Ishikawa (cell line): ENCODE results near the gene SERAC1.

Experiments
- CEBPB ChIP-seq: IDR thresholded peaks from 2 replicates; pipeline ENCODE4 v1.6.1; 2012
- CREB1 ChIP-seq: IDR thresholded peaks from 2 replicates; pipeline ENCODE4 v1.6.1; 2012; ENCODE audit warnings: low read depth
- EGR1 ChIP-seq: IDR thresholded peaks from 2 replicates; pipeline ENCODE4 v1.6.1; 2012
- EP300 ChIP-seq: IDR thresholded peaks from 2 replicates; pipeline ENCODE4 v1.6.1; 2012; ENCODE audit warnings: borderline replicate concordance
- FOXM1 ChIP-seq: IDR thresholded peaks from 2 replicates; pipeline ENCODE4 v1.6.1; 2012; ENCODE audit warnings: low read depth, borderline replicate concordance
- NFIC ChIP-seq: IDR thresholded peaks from 2 replicates; pipeline ENCODE4 v1.6.1; 2012
- RAD21 ChIP-seq: IDR thresholded peaks from 2 replicates; pipeline ENCODE4 v1.6.1; 2012; ENCODE audit warnings: low read depth
- TAF1 ChIP-seq: IDR thresholded peaks from 2 replicates; pipeline ENCODE4 v1.6.1; 2012; ENCODE audit warnings: low read depth, mild to moderate bottlenecking
- TCF12 ChIP-seq: IDR thresholded peaks from 2 replicates; pipeline ENCODE4 v1.6.1; 2012; ENCODE audit warnings: low read depth
- TEAD4 ChIP-seq: IDR thresholded peaks from 2 replicates; pipeline ENCODE4 v1.6.1; 2012
- USF1 ChIP-seq: IDR thresholded peaks from 2 replicates; pipeline ENCODE4 v1.6.1; 2012
- YY1 ChIP-seq: IDR thresholded peaks from 2 replicates; pipeline ENCODE4 v1.6.1; 2012; ENCODE audit warnings: low read depth
- ZBTB7A ChIP-seq: IDR thresholded peaks from 2 replicates; pipeline ENCODE4 v1.6.1; 2012; ENCODE audit warnings: low read depth
- TF ChIP-seq, protein P1 (sequence below): IDR thresholded peaks from 2 replicates; pipeline ENCODE4 v1.6.1; 2012; ENCODE audit warnings: low read depth, mild to moderate bottlenecking
- TF ChIP-seq, protein P2 (sequence below): IDR thresholded peaks from 2 replicates; pipeline ENCODE4 v1.6.1; 2012

The SERAC1 gene

DNA sequence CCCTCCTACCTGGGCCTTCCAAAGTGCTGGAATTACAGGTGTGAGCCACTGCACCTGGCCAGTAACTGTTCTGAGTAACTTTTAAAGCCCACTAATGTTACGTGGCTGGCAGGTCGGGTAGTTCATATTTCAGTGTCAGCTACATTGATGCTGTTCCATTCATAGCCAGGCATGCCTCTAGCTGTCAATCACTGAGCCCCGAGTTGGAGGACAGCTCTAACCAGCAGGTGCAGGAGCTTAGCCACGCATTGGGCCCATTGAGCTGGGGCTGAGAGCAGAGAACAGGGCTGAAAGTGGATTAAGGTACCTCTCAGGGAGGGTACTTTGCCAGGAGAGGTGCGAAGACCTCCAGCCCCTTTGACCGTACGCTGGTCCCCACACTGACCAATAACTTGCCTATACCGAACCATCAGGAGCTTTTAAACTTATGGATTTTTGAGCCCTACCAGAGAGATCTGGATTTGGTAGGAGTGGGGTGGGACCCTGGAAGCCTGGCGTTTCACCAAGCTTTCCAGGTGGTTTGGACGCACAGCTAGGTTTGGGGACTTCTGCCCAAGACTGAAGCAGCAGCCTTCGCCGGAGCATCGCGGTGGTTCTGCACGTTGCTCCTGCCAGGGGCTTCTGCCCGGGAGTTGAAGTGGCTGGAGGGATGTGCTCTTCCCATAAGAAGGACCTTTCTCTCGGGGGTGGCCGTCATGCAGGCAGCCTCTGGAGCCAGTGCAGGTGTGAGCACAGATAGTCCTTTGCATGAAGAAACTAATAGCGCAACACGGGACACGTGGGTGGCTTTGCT lies 82.6 kb downstream of the SERAC1 start:
- TF ChIP-seq TEAD4 (no peak), YY1 (no peak), TAF1 (no peak), ZBTB7A (no peak), TCF12 (no peak), CREB1 (no peak), USF1 (no peak), EGR1 (no peak), CEBPB (no peak), NFIC (no peak), FOXM1 (no peak), EP300 (no peak), RAD21 (no peak)
- TF ChIP-seq, protein P1, sequence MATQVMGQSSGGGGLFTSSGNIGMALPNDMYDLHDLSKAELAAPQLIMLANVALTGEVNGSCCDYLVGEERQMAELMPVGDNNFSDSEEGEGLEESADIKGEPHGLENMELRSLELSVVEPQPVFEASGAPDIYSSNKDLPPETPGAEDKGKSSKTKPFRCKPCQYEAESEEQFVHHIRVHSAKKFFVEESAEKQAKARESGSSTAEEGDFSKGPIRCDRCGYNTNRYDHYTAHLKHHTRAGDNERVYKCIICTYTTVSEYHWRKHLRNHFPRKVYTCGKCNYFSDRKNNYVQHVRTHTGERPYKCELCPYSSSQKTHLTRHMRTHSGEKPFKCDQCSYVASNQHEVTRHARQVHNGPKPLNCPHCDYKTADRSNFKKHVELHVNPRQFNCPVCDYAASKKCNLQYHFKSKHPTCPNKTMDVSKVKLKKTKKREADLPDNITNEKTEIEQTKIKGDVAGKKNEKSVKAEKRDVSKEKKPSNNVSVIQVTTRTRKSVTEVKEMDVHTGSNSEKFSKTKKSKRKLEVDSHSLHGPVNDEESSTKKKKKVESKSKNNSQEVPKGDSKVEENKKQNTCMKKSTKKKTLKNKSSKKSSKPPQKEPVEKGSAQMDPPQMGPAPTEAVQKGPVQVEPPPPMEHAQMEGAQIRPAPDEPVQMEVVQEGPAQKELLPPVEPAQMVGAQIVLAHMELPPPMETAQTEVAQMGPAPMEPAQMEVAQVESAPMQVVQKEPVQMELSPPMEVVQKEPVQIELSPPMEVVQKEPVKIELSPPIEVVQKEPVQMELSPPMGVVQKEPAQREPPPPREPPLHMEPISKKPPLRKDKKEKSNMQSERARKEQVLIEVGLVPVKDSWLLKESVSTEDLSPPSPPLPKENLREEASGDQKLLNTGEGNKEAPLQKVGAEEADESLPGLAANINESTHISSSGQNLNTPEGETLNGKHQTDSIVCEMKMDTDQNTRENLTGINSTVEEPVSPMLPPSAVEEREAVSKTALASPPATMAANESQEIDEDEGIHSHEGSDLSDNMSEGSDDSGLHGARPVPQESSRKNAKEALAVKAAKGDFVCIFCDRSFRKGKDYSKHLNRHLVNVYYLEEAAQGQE = no peak

DNA sequence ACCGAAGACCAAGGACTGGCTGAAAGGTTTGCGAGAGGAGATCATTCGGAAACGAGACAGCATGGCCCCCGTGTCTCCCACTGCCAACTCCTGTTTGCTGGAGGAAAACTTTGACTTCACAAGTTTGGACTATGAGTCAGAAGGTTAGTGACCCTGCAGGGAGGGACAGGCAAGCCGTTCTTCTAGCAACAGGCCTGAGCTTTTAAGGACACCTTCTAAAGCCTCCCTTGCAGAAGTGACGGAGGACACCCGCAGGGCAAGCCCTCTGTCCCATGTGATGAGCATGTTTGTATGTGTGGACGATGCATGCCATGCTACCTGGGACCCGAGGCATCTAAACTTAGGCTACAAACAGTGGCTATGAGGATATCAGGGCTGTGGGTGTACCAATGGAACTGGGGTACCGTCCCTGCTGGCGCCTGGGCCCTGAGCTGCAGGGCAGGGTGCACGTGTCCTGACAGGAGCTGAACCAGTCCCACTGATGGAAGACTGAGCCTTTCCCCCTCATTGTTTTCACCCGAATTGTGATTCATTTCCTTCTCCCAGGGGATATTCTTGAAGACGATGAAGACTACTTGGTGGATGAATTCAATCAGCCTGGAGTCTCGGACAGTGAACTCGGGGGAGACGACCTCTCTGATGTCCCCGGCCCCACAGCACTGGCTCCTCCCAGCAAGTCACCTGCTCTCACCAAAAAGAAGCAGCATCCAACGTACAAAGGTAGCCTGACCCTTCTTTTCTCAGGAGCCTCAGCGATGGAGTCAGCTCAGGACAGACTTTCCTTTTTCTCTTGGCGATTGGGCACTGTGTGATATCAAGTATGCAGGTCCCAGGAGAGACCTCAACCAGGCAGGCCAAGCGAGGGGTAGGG lies 84.4 kb downstream of the SERAC1 start:
- TF ChIP-seq YY1 (no peak), USF1 (no peak), CREB1 (no peak), EGR1 (no peak), TAF1 (no peak), TCF12 (no peak), TEAD4 (no peak), CEBPB (no peak), EP300 (no peak), NFIC (no peak), ZBTB7A (no peak), FOXM1 (no peak), RAD21 (no peak)
- TF ChIP-seq, protein P2, sequence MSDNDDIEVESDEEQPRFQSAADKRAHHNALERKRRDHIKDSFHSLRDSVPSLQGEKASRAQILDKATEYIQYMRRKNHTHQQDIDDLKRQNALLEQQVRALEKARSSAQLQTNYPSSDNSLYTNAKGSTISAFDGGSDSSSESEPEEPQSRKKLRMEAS = no peak
- TF ChIP-seq, protein P1 = no peak

DNA sequence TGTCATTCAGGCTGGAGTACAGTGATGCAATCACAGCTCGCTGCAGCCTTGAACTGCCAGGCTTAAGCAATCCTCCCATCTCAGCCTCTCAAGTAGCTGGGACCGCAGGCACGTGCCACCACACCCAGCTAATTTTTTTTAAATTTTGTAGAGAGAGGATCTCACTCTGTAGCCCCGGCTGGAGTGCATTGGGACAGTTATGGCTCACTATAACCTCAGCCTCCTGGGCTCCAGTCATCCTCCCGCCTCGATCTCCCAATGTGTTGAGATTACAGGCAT lies 86.5 kb downstream of the SERAC1 start:
- TF ChIP-seq EP300 = no peak
- no peak for TF ChIP-seq ZBTB7A
- TF ChIP-seq NFIC = no peak
- TF ChIP-seq, protein P2 = no peak
- TF ChIP-seq TAF1 = no peak
- no peak for TF ChIP-seq USF1
- no peak for TF ChIP-seq YY1
- TF ChIP-seq TCF12 = no peak
- TF ChIP-seq CEBPB = no peak
- TF ChIP-seq FOXM1 = no peak
- TF ChIP-seq EGR1 = no peak
- TF ChIP-seq RAD21 = no peak
- TF ChIP-seq, protein P1 = no peak
- TF ChIP-seq TEAD4 = no peak
- no peak for TF ChIP-seq CREB1
